ENCODE measurements around the gene KLHL30.
A peak's percentile ranks its signal among the peaks of the same experiment; 100 is the strongest.

KLHL30 gene

DNA sequence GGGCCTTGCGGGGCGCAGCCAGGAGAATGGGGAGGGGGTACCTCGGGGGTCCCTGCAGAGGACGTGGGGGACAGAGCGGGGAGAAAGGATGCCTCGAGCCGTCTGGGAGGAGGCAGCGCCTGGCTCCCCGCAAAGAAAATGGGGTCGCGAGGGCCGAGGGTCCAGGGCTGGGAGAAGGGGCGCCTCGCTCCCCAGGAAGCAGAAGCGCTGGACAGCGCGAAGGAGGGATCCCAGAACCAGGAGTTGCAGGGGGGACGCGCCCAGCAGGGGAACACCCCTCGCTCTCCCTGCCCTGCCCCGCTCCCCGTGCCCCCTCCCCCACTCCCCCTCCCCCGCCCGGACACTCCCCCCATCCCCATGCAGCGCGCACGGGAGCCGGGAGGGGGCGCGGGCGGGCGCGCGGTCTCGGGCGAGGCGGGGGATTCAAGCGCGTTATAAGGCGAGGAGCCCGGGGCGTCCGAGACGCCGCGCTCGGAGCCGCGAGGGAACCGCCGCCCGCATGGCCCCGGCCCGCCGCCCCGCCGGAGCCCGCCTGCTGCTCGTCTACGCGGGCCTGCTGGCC lies 20.1 kb downstream of the KLHL30 start, which contains the start of gene ERFE:
ERFE (plus strand) TSS at position 462 of the 562 bp plus-strand sequence; CDS start at position 500, 38 bp downstream.
- H3K27ac ChIP-seq, result peak within 1 kb of the TSS; percentile 34
- TF ChIP-seq, protein P1, sequence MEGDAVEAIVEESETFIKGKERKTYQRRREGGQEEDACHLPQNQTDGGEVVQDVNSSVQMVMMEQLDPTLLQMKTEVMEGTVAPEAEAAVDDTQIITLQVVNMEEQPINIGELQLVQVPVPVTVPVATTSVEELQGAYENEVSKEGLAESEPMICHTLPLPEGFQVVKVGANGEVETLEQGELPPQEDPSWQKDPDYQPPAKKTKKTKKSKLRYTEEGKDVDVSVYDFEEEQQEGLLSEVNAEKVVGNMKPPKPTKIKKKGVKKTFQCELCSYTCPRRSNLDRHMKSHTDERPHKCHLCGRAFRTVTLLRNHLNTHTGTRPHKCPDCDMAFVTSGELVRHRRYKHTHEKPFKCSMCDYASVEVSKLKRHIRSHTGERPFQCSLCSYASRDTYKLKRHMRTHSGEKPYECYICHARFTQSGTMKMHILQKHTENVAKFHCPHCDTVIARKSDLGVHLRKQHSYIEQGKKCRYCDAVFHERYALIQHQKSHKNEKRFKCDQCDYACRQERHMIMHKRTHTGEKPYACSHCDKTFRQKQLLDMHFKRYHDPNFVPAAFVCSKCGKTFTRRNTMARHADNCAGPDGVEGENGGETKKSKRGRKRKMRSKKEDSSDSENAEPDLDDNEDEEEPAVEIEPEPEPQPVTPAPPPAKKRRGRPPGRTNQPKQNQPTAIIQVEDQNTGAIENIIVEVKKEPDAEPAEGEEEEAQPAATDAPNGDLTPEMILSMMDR (conservative IDR thresholded peaks at IDR 0.05), result peak; percentile 78
- TF ChIP-seq ZFX (IDR thresholded peaks at IDR 0.05), result 0 out of 2 replicates have a peak, but pooled peaks have one; percentile 35

DNA sequence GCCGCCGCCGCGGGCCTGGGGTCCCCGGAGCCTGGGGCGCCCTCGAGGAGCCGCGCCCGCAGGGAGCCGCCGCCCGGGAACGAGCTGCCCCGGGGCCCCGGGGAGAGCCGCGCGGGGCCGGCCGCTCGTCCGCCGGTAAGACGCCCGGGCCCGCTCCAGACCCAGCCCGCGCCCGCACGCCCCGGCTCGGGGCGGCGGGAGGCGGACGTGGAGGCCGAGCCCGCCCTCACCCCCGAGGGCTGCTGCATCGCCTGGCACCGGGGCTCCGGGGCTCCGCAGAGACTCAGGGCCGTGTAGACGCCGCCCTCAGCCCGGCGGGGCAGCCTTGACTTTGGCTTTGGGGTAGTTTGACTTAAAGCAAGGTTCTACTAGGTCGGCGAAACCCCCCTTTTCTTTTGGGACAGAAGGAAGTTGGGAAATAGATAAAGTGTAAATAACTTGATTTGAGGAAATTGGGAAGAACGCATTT lies 20.6 kb downstream of the KLHL30 start:
- TF ChIP-seq, protein P1 (conservative IDR thresholded peaks at IDR 0.05), result peak; percentile 58
- peak; percentile 14; the same call in 1 of the 2 replicates for TF ChIP-seq ZFX (IDR thresholded peaks at IDR 0.05)

DNA sequence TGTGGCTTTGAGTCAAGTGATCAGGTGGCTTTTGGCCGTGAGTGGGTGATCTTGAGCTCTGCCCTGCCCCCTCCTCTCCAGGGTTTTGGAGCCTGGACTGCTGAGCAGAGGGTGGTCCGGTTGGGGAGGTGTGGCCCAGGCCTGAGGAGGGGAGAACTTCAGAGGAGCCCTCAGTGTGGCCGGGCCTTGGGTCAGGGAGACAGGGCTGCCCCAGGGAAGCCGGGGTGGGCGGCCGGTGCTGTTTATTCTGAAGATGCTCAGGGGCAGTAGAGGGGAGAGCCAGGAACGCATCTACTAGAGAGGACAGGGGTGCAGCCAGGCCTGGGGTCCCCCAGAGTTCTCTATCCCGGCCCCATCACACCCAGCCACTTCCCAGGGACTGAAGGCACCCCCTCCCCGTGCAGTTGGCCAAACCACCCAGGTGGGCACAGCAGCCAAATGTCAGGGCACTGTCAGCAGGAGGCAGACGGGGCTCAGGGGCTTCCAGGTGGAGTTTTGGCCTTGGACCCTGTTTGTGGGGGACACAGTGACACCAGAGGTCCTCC lies 21.3 kb downstream of the KLHL30 start:
- no peak overlapping the region for H3K27ac ChIP-seq
- TF ChIP-seq ZFX (IDR thresholded peaks at IDR 0.05), result no peak
- TF ChIP-seq, protein P1 (conservative IDR thresholded peaks at IDR 0.05), result no peak

More for the DNA sequence above, 20.6 kb downstream of the KLHL30 start:
- peak overlapping the region; percentile 34 for H3K27ac ChIP-seq

DNA sequence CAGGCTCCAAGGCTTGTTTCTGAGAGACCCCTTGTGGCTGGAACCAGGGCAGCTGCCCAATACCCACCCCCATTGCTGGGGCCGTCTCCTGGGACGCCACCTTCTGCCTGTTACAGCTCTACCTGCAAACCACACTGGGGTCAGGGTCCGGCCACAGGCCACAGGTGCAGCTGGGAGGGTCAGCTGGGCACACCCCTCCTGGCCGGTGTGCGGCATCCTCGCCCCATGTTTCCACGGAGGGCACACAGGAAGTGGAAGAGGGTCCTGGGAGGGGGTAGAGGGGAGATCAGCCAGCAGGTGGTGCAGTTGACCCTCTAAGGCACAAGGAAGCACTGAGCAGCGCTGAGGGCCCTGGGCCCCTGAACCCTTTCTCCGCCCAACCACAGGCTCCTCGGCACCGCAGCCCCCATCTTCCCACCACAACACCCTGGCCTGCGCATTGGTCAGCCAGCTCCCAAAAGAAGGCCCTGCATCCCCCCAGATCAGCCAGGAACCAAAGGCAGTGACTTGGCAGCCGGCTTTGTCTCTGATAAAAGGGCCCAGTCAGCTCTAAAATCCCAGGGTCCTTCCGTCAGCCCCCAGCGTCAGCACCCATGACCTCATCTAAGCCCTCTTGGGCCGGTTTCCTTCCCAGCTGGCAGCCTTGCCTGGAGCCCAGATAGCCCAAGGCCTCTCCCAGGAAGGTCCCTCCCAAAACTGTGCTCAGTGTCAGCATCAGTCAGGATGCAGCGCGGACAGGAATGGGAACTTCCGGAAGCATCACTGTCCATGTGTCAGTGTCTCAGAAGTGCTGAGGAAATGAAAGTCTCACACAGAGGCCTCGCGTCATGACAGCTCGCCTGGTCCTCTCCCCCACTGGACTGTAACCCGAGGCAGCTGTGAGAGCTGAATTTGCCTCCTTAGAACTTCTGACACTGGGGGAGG lies 22.0 kb downstream of the KLHL30 start:
- no peak for TF ChIP-seq ZFX (IDR thresholded peaks at IDR 0.05)
- TF ChIP-seq, protein P1 (conservative IDR thresholded peaks at IDR 0.05), result no peak; the same call in 1 of the 2 replicates
- H3K27ac ChIP-seq, result no peak overlapping the region

DNA sequence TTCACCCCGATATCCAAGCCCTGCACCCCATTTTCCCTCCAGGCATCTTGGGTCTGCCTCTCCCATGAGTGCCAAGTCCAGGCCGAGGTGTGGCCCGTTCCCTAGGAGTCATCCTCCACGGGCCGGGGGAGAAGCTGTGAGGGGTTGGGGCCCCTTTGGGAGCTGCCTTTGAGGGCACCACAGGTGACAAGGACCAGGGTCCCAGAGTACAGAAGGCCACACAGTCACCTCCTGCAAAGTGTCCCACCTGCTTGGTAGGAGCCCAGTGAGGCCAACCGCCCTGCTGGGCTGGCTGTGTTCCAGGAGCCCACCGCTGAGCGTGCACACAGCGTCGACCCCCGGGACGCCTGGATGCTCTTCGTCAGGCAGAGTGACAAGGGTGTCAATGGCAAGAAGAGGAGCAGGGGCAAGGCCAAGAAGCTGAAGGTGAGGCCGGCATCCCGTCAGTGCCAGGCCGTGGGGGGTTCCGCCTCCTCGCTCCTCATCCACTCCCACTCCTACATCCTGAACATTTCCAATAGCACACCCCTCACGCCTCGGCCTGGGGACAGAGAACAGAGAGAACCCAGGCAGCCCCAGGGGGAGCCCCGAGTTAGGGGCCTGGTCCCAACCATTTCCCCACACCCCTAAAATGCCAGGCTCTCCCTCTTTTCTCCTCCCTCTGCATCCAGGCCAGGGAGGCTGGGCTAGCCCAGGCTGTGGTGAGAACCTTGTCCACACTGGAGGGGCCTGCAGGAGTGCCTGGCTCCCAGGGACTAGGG lies 23.0 kb downstream of the KLHL30 start:
- no peak overlapping the region for H3K27ac ChIP-seq
- TF ChIP-seq, protein P1 (conservative IDR thresholded peaks at IDR 0.05), result no peak
- no peak for TF ChIP-seq ZFX (IDR thresholded peaks at IDR 0.05)

DNA sequence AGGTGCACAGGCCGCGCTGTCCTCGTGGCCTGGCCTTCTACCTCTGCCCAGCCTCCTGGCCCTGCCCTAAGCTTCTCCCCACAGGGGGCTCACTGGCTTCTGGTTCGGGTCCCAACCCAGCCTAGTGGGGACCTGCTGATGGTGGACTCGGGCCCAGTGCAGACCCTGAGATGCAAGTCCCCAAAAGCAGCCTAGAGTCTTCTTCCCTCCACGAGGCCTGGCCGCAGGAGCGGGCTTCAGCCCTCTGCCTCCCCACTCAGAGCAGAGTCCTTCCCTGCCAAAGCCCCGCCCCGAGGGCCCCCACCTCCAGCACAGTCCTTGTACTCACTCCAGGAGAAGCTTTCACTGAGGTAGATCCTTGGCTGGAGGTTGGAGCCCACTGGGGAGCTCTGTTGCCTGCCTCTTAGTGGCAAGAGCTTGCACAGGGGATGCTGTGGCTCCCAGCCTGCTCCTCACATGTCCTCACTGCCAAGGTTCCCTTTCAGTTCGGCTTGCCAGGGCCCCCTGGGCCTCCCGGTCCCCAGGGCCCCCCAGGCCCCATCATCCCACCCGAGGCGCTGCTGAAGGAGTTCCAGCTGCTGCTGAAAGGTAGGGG lies 23.9 kb downstream of the KLHL30 start:
- TF ChIP-seq ZFX (IDR thresholded peaks at IDR 0.05), result no peak
- TF ChIP-seq, protein P1 (conservative IDR thresholded peaks at IDR 0.05), result no peak
- H3K27ac ChIP-seq, result no peak overlapping the region

Data from C4-2B (cell line).